ENCODE data around the gene MYCL.
A peak's percentile ranks its signal among the peaks of the same experiment; 100 is the strongest.
"Not testable (repeated sequence)": the region's sequence is repeated elsewhere in the genome, so short reads cannot be mapped to it uniquely, and the experiment has no call there.

MYCL gene

DNA sequence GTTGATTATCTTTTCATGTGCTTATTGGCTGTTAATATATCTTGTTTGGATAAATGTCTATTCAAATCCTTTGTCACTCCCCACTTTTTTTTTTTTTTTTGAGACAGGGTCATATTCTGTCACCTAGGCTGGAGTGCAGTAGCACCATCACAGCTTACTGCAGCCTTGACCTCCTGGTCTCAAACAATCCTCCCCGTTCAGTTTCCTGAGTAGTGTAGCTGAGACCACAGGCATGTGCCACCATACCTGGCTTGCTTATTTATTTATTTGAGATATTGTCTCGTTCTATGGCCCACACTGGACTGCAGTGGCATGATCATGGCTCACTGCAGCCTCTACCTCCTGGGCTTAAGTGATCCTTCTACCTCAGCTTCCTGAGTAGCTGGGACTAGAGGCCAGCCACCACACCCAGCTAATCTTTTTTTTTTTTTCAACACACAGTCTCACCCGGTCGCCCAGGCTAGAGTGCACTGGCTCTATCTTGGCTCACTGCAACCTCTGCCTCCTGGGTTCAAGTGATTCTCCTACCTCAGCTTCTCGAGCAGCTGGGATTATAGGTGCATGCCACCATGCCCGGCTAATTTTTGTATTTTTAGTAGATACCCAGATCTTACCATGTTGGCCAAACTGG is 13.9 kb upstream of the MYCL start:
- DNase-seq: no peak

GRCh38 chr1:39913136-39913535 is 11.4 kb upstream of the MYCL start:
- not testable (repeated sequence) for DNase-seq

GRCh38 chr1:39910263-39910662 is 8.5 kb upstream of the MYCL start:
- no peak for DNase-seq

GRCh38 chr1:39908534-39908933 is 6.8 kb upstream of the MYCL start:
- DNase-seq: no peak

- DNase-seq: no peak
Measured at GRCh38 chr1:39907528-39908453, 6.1 kb upstream of the MYCL start.

- no peak for DNase-seq
Measured at GRCh38 chr1:39905172-39905571, 3.5 kb upstream of the MYCL start.

DNA sequence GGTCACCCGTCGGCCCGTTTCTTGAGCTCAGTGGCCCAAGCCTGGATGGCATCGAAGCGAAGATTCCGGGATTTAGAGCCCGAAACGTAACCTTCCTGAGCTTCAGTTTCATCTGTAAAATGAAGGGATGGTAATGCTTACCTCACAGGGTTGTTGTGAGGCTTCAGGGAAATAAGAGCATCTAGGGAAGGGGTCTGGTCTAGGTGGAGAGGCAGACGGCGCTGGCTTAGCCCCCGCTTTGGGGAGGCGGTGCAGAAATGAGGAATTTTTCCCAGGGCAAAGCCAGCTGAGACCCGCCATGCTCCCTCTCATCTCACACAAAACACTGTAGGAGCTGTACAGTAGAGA is 717 bp upstream of the MYCL start:
- no peak for DNase-seq

GRCh38 chr1:39901464-39901713 is 328 bp downstream of the MYCL start:
- DNase-seq: peak; percentile 46

GRCh38 chr1:39900662-39901463 is 854 bp downstream of the MYCL start:
- peak; percentile 38 for DNase-seq

DNA sequence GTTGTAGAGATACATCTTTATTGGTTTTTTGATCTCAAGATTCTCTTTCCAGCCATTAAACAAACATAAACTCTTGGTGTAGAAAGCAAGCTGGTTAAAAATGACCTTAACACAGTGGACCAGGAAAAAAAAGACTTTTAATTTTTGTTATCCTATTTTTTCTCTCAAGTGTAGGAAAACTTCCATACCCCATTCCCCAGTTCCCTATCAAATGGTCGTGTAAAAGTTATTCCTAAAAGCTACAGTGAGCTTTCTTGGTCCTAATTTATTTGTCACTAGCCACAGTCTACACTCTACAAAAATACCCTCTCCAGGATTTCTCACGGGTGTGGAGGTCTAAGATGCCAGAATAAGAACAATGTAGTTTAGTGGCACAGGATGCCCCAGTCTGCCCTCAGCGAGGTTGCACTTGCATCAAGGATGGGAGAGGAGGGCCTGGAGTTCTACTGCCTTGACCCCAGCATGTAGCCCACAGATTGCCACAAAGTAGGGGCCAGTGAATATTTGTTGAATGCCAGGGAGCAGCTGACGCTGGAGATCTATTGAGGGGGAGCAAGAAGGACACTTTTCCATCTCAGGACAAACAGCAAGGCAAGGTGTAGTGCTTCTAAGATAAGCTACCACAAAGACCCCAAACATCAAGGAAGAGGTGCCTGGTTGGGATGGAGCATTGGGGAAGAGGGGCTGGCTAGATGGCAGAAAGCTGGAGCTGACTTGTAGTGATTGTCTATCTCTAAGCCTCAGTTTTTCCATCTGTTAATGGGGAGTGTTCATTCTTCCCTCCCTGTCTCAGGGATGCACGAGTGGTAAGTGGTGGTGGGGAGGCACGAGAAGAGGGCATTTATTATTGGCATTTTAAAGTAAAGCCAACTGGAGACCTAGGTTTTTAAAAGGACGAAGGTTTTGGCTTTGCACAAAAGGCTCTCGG is 1.8 kb downstream of the MYCL start:
- no peak for DNase-seq

DNA sequence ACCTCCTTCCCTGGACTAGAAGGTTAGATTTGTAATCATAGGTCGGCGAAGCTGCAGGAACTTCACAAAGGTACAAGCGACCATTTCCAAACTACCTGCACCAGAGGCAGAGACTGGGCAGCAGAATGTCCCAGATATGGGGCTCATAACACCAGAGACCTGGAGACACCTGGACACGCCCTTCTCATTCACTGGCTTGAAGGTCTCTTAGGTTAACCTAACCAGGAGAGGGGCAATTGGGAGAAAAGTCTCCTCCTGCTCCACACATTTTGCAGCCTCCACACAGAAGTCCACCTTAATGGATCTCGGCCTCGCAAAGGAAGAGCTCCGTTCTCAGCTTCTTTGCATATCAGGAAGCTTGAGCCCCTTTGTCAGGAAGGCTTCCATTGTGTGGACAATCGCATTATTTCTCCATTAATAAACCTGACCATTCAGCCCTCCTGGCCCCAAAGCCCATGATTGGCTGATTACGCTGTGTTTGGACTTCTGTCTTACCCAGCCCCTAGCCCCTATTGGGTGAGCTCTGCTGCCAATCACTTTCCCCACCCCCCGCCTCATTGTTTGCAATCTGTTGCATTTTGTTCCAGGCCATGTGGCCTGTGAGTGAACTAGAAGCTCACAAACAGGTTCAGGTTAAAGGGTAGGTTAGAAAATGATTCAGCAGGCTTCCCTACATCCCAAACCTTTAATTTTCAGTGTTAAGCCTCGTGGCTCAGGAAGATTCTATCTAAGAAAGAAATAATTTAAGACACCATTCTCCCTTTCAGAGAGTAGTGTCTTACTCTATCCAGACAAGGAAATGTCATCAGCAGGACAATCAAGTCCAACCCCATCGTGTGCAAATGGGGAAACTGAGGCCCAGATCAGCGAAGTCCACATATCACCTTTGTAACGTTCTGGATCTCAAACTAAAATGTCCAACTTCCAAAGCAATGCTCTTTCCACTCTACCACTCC is 2.8 kb downstream of the MYCL start:
- DNase-seq: peak; percentile 18

- no peak for DNase-seq
Measured at GRCh38 chr1:39898191-39898590, 3.5 kb downstream of the MYCL start.

DNA sequence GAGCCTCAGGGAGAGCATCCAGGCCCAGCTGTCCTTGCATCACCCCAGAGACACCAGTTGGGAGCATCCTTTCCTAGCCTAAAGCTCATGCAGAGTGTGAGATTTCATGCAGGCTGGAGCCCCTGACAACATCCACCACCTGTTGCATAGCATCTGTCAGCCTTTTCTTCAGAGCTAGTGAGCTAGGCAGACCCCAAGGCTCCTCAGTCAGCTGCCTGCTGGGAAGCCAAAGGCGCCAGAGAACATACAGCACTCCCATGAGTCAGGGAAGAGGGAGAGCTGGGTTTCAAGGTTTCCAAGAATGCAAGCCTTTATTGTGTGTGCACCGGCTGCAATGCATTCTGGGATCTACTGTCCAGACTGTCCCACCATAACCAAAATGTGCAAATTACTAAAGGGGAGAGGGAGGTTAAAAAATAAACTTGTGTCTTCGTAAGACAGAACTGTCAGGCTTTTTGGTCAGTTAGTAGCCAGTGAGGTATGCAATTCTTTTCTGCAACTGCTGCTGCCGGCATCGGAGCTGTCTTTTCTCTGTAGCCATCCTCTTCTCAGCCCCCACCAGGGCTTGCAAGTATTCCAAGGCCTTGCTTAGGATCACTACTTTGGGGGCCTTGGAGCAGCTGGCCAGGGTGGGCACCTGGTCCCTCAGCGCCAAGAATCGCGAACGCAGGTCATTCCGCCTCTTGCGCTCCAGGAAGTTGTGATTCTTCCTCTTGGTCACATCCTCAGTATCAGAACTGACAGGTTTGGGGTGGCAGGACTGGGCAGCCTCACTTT is 4.6 kb downstream of the MYCL start:
- no peak for DNase-seq

DNA sequence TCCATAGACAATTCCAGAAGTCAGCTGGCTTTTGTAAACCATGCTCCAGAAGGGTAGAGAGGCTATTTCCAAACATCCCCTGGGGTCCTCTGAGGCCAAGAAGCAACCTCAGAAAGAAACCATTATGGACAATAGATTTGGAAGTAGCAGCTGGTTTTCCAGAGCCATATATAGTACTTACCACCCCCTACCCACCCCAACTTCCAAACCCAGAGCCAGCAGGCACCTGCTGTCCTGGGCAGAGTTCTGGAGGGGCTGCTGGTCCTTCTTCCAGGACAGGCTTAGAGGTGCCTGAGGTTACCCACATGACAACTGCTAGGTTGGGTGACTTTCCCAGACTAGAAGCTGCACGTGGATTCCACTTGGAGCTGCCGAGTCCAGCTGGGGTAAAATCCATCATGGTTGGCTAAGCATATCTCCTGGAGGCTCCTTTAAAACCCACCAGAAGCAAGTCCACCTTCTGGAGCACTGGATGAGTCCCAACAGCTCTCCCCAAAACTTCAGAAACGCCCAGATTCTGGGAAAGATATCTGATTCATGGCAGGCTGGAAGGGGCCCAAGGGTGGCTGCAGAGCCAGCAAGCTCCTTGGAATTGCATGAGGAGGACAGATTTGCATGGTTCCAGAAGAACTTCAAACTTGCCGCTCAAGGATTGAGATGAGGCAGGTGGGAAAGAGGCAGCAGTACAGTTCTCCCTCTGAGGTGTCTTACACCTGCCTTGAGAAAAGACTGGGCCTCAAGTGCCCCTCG is 5.8 kb downstream of the MYCL start:
- DNase-seq: no peak

DNA sequence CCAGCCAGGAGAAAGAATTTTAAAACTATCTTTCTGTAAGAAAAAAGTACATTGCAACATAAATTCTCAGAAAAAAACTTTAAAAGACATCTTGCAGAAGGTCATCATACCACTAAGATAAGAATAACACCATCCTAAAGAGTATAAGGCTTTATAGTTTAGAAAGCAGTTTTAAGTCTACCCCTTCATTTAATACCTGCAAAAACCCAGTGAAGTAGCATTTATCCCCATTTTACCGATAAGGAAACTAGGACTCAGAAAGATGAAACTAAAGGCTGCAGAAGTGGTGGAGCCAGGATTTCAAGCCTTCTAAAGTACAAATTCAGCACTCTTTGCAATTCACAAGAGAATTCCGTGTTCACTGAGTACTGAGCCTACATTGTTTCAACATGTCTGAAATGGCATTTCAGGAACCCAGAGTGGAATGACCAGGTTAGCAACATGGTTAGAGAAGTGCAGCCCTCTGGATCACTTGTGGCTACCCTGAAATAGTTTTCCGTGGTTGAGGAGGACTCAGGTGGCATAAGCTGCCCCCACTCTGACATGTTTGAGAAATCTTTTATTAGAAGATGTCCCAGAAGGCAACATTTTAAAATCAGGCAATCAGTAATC is 6.7 kb downstream of the MYCL start:
- no peak for DNase-seq

DNA sequence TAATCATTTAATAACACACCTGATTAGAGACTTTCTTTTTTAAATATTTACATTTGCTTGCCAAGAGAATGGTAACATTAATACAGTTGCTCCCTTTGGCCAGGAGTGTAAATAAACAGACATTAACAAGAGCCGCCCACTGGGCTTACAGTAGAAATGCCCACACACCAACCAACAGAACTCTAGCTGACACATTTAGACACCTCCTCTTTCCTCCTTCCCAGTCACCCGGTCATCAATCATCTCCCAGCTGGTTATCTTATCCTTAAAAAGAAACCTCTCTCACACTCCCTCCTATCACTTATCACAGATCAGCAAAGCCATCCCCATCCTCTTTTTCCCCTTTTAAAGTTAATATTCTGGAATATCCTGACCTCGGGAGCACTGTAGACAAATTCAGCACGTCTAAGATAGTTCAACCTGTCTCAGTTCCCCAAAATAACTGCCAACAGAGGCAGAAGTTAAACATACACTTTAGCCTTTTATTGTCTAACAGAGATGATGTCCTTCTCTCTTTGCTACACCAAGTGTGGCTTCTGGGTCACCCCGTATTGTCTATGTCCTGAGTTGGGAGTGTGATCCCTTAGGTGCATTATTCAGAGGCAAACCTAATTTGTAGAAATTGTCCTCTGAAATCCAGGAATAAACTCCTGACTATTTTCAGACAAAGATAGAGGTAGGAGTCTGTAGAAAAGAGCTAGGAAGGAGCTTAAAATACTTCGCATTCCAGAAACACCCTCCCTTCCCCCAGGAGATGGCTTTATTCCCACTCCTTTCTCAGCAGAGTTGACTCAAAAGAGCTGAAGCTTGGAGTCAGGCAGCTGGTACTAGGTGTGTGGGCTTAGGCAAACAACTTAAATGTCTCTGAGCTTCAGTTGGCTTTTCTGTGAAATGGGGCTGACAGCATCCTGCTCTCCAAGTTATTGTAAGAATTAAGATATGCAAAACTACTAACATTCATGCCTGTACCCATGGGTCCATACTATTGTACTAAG is 8.8 kb downstream of the MYCL start:
- DNase-seq: no peak

DNA sequence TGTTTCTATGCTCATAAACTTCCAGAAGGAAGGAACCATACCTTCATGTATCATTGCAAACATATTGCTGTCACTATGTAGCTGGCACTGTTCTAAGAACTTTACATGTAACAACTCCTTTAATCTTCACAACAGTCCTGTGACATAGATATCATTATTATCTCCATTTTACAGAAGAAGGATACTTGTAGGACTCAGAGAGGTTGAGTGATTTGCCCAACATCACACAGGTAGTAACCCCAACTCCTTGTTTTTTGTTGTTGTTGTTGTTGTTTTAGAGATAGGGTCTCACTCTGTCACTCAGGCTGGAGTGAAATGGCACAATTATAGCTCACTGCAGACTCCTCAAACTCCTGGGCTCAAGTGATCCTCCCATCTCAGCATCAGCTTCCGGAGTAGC is 10.8 kb downstream of the MYCL start:
- DNase-seq: no peak

DNA sequence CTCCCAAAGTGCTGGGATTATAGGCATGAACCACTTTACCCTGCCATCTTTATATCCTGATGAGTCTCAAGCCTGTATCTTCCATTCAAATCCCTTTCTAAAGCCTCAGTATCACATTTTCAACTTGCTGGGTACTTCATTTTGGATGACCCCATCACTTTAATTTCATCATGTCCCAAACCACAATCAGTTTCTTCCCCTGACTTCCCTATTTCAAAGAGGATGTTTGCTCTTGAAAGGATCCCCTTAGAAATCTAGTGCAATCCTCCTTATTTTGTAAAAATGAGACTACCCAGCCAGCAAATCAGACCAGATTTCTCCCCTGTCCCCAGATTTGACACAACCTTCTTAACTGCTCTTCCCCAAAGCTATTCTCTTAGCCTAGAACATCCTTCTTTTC is 11.4 kb downstream of the MYCL start:
- no peak for DNase-seq
